Natural killer cell (primary cell): ENCODE results near the gene XRRA1. TPM values are rescaled to one million over a fixed set of nuclear protein-coding genes. Genes with fewer than 3 reads are reported as not detected.
A peak's percentile ranks its signal among the peaks of the same experiment; 100 is the strongest.

Source experiments
- ATAC-seq, 3 donors: fragments of 150-1000 bp in 2 of 3; fragments of 200-7000 bp in 1 of 3; cut with Tn5 transposase; 1 replicate in 1 of 3; 2 replicates in 2 of 3; pipeline ENCODE4 v1.10.0; 2021; ENCODE audit warnings: mild to moderate bottlenecking in 2 of 3, moderate library complexity in 2 of 3
- DNase-seq, 2 donors: peaks; one replicate each; pipeline versions ENCODE4 v3.0.0 to v3.0.0-alpha.2; 2013 to 2021; ENCODE audit warnings: mixed read lengths in 1 of 2
- H3K27ac ChIP-seq: one replicate; pipeline ENCODE4 v1.5.1; 2013; ENCODE audit warnings: mild to moderate bottlenecking, low read length
- H3K27me3 ChIP-seq: one replicate; pipeline ENCODE4 v1.6.1; 2013; ENCODE audit warnings: low read length; ENCODE audit not compliant: control insufficient read depth, insufficient read depth
- H3K36me3 ChIP-seq: one replicate; pipeline ENCODE4 v1.6.1; 2013; ENCODE audit warnings: low read length; ENCODE audit not compliant: control insufficient read depth, insufficient read depth
- H3K4me1 ChIP-seq: one replicate; pipeline ENCODE4 v1.6.1; 2013; ENCODE audit warnings: low read length; ENCODE audit not compliant: control insufficient read depth, insufficient read depth
- H3K4me3 ChIP-seq: one replicate; pipeline ENCODE4 v1.5.1; 2013; ENCODE audit warnings: low read length
- H3K9me3 ChIP-seq: one replicate; pipeline ENCODE4 v1.6.1; 2013; ENCODE audit warnings: low read length; ENCODE audit not compliant: control insufficient read depth, insufficient read depth
- H3K27ac Mint-ChIP-seq, 2 donors: one replicate each; pipeline ENCODE4 v1.8.0; 2022; ENCODE audit warnings: mild to moderate bottlenecking in 2 of 2, mixed read lengths in 2 of 2, moderate library complexity in 1 of 2
- H3K27me3 Mint-ChIP-seq, 2 donors: one replicate each; pipeline ENCODE4 v1.8.0; 2022; ENCODE audit warnings: low read depth in 2 of 2, mixed read lengths in 2 of 2
- H3K36me3 Mint-ChIP-seq: one replicate; pipeline ENCODE4 v1.8.0; 2022; ENCODE audit warnings: mixed read lengths
- H3K4me1 Mint-ChIP-seq, 2 donors: one replicate each; pipeline ENCODE4 v1.8.0; 2022; ENCODE audit warnings: mixed read lengths in 2 of 2
- H3K4me3 Mint-ChIP-seq: one replicate; pipeline ENCODE4 v1.8.0; 2022; ENCODE audit warnings: mild to moderate bottlenecking, moderate library complexity, mixed read lengths
- H3K9me3 Mint-ChIP-seq, 2 donors: one replicate each; pipeline ENCODE4 v1.8.0; 2022; ENCODE audit warnings: mixed read lengths in 2 of 2
- CTCF ChIP-seq: fragments of 200-600 bp; IDR thresholded peaks from one replicate; pipeline ENCODE4 v1.8.0; 2022; ENCODE audit warnings: antibody characterized with exemption
- WGBS: methylation state at CpG from one replicate; pipeline ENCODE4 v1.1.7; 2013; ENCODE audit warnings: missing lambda C conversion rate; ENCODE audit not compliant: insufficient coverage; 5-methylcytosine and 5-hydroxymethylcytosine counted together
- intact Hi-C: fragments of 100-400 bp; cut with micrococcal nuclease; formaldehyde crosslinking; loops from one replicate; pipeline ENCODE4 v1.14.2; 2022
- total RNA-seq, 4 donors: library from RNA; stranded (reverse); fragments of 120-200 nt in 1 of 4; gene quantifications; one replicate each; pipeline versions ENCODE4 v1.2.3 to v1.2.4, GENCODE V29; 2013 to 2022

XRRA1 gene
- total RNA-seq, 3 donors from 2014 or later (not counting 1 experiment from before 2014, with no cell fraction given) = 12.7 to 14.3 (median 14.3) TPM

- Histone ChIP-seq H3K27ac (no peak overlapping the region), H3K36me3 (peaks cover 39% of the 10 kb centered on the region), H3K9me3 (no peaks in the 10 kb centered on the region), H3K4me1 (no peaks in the 10 kb centered on the region), H3K4me3 (no peak overlapping the region), H3K27me3 (no peaks in the 10 kb centered on the region)
- H3K36me3 Mint-ChIP-seq = peaks cover 16% of the 10 kb centered on the region
- peaks cover 21 to 22% of the 10 kb centered on the region in 2 donors for H3K4me1 Mint-ChIP-seq
- TF ChIP-seq CTCF = no peak
- intact Hi-C loops = no loop called here
- no peak for DNase-seq
- no peak overlapping the region for H3K4me3 Mint-ChIP-seq
- 76% methylated on average over 2 of the region's 2 CpGs for WGBS
- no peaks in the 10 kb centered on the region for H3K9me3 Mint-ChIP-seq
- peak overlapping the region; percentile 26 to 51 for H3K27ac Mint-ChIP-seq
- no peak for ATAC-seq
- no peaks in the 10 kb centered on the region for H3K27me3 Mint-ChIP-seq
Observed at GRCh38 chr11:74839971-74840370, 108.9 kb downstream of the XRRA1 start.

DNA sequence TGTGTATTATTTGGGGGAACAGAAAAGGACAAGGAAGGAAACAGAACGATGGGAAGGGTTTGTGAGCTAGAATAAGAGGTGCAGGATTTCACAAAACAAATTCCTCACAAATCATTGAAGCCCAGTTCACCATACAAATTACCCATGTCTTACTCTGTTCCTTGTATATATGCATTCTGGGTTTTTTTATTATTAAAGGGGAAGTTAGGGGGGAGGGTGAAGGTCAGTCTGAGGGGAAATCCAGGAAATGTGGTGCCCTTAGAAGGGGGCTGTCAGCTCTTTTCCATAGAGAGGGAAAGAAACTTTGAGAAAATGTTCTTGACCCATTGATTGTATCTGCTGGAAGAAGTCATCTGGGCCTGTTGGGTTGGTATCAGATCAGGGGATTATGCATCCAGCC, 109.4 kb downstream of the XRRA1 start:
- Histone ChIP-seq H3K4me1 (no peaks in the 10 kb centered on the region), H3K36me3 (peaks cover 44% of the 10 kb centered on the region), H3K4me3 (no peak overlapping the region), H3K27ac (no peak overlapping the region), H3K9me3 (no peaks in the 10 kb centered on the region), H3K27me3 (no peaks in the 10 kb centered on the region)
- no CpG with 5 or more reads among the region's 1 CpG for WGBS
- intact Hi-C loops = no loop called here
- H3K27me3 Mint-ChIP-seq = no peaks in the 10 kb centered on the region
- peak overlapping the region in 1 of 2 donors; percentile 51 for H3K27ac Mint-ChIP-seq
- ATAC-seq (no peak), DNase-seq (no peak)
- peaks cover 21 to 24% of the 10 kb centered on the region in 2 donors for H3K4me1 Mint-ChIP-seq
- peaks cover 19% of the 10 kb centered on the region for H3K36me3 Mint-ChIP-seq
- no peak overlapping the region for H3K4me3 Mint-ChIP-seq
- H3K9me3 Mint-ChIP-seq = no peaks in the 10 kb centered on the region
- TF ChIP-seq CTCF = no peak

GRCh38 chr11:74838188-74838587, 110.7 kb downstream of the XRRA1 start:
- DNase-seq (no peak), ATAC-seq (no peak)
- Histone ChIP-seq H3K27me3 (no peaks in the 10 kb centered on the region), H3K27ac (no peak overlapping the region), H3K36me3 (peaks cover 40% of the 10 kb centered on the region), H3K4me1 (no peaks in the 10 kb centered on the region), H3K4me3 (no peak overlapping the region), H3K9me3 (no peaks in the 10 kb centered on the region)
- 100% methylated on average over 1 of the region's 1 CpG for WGBS
- no peak for TF ChIP-seq CTCF
- Mint-ChIP-seq H3K9me3 (no peaks in the 10 kb centered on the region), H3K4me1 (peaks cover 22 to 30% of the 10 kb centered on the region in 2 donors), H3K4me3 (no peak overlapping the region), H3K27ac (peak overlapping the region; percentile 63 to 65), H3K27me3 (no peaks in the 10 kb centered on the region), H3K36me3 (peaks cover 24% of the 10 kb centered on the region)
- intact Hi-C loops = no loop called here

GRCh38 chr11:74837191-74837590, 111.7 kb downstream of the XRRA1 start:
- H3K36me3 Mint-ChIP-seq = peaks cover 24% of the 10 kb centered on the region
- H3K4me1 Mint-ChIP-seq = peaks cover 28 to 30% of the 10 kb centered on the region in 2 donors
- Histone ChIP-seq H3K4me3 (no peak overlapping the region), H3K27ac (no peak overlapping the region), H3K36me3 (peaks cover 38% of the 10 kb centered on the region), H3K9me3 (no peaks in the 10 kb centered on the region), H3K4me1 (no peaks in the 10 kb centered on the region), H3K27me3 (no peaks in the 10 kb centered on the region)
- ATAC-seq = no peak
- intact Hi-C loops = no loop called here
- peak overlapping the region in 1 of 2 donors; percentile 63 for H3K27ac Mint-ChIP-seq
- no peak for DNase-seq
- H3K9me3 Mint-ChIP-seq = no peaks in the 10 kb centered on the region
- no peak overlapping the region for H3K4me3 Mint-ChIP-seq
- WGBS = 89% methylated on average over 1 of the region's 1 CpG
- no peak for TF ChIP-seq CTCF
- no peaks in the 10 kb centered on the region for H3K27me3 Mint-ChIP-seq
